HCT116 (cell line): ENCODE measurements around the gene PLXNC1. TPM values are rescaled to one million over a fixed set of nuclear protein-coding genes. Genes with fewer than 3 reads are reported as not detected.

ENCODE experiments used
- ATAC-seq: fragments of 200-7000 bp; cut with Tn5 transposase; 2 replicates; pipeline ENCODE4 v1.9.1; 2020; ENCODE audit warnings: mild to moderate bottlenecking, moderate library complexity
- BruUV-seq: library from RNA; stranded (reverse); fragments of 400-500 nt; replicated peaks from 2 replicates; lab custom pipeline; 2021; lab: Mats Ljungman, UMichigan
- CTCF ChIA-PET: fragments of 300-600 bp; sonication (Branson Sonifier 250); formaldehyde crosslinking; loops from one replicate; lab custom pipeline; 2021; ENCODE audit warnings: antibody characterized with exemption; lab: Charles Lee
- POLR2A ChIA-PET: fragments of 300-600, 350-600 bp; sonication (Branson Sonifier 250); formaldehyde crosslinking; loops from one replicate; lab custom pipeline; 2021; ENCODE audit warnings: antibody characterized with exemption; lab: Charles Lee
- RAD21 ChIA-PET, 2 experiments: fragments of 300-600 bp; sonication (Branson Sonifier 250); formaldehyde crosslinking; loops; one replicate each; lab custom pipeline; 2023; ENCODE audit warnings: low total read pairs in 2 of 2; ENCODE audit not compliant: uncharacterized antibody in 2 of 2, unreplicated experiment in 2 of 2, low non-redundant PET in 1 of 2; lab: Charles Lee
- DNase-seq: peaks from one replicate; pipeline ENCODE4 v3.0.0-alpha.2; 2010; ENCODE audit warnings: low read depth, low spot score
- H2AFZ ChIP-seq: fragments of 200-600 bp; shearing (Covaris generic), sonication (generic); 2 replicates; pipeline ENCODE4 v1.6.1; 2017; ENCODE audit warnings: low read depth, mixed run types, mixed read lengths, antibody characterized with exemption, low read length; ENCODE audit not compliant: poor library complexity, severe bottlenecking
- H3K27ac ChIP-seq: 2 replicates; pipeline ENCODE4 v1.5.1; 2012; ENCODE audit warnings: low read depth, low read length
- H3K27me3 ChIP-seq: fragments of 200-600 bp; sonication (generic); 2 replicates; pipeline ENCODE4 v1.6.1; 2016; ENCODE audit warnings: mixed run types, low read length, mixed read lengths; ENCODE audit not compliant: insufficient read depth
- H3K36me3 ChIP-seq, 2 experiments: fragments of 200-500 bp in 1 of 2; fragments of 200-600 bp in 1 of 2; sonication (Bioruptor generic) in 1 of 2; sonication (generic) in 1 of 2; 2 replicates each; pipeline versions ENCODE4 v1.5.1 to v1.6.1; 2014 to 2016; ENCODE audit warnings: low read length in 2 of 2, inconsistent platforms in 1 of 2, mixed read lengths in 1 of 2, mixed run types in 1 of 2; ENCODE audit not compliant: insufficient read depth in 2 of 2, control insufficient read depth in 1 of 2
- H3K4me1 ChIP-seq, 2 experiments: fragments of 200-600 bp in 1 of 2; sonication (generic) in 1 of 2; 2 replicates each; pipeline versions ENCODE4 v1.5.1 to v1.6.1; 2012 to 2017; ENCODE audit warnings: low read length in 2 of 2, inconsistent platforms in 1 of 2, mild to moderate bottlenecking in 1 of 2, mixed read lengths in 1 of 2, mixed run types in 1 of 2, moderate library complexity in 1 of 2; ENCODE audit not compliant: insufficient read depth in 2 of 2, control insufficient read depth in 1 of 2
- H3K4me2 ChIP-seq: fragments of 200-600 bp; sonication (generic); 2 replicates; pipeline ENCODE4 v1.6.1; 2017; ENCODE audit warnings: mixed run types, low read length, mixed read lengths
- H3K4me3 ChIP-seq, 2 experiments: fragments of 200-600 bp in 1 of 2; sonication (generic) in 1 of 2; replicated peaks in 1 of 2; 2 replicates each; pipeline ENCODE4 v1.5.1; 2011 to 2016; ENCODE audit warnings: low read length in 2 of 2, control low read depth in 1 of 2, low read depth in 1 of 2, mild to moderate bottlenecking in 1 of 2, mixed read lengths in 1 of 2, mixed run types in 1 of 2
- H3K79me2 ChIP-seq: fragments of 200-600 bp; sonication (generic); 2 replicates; pipeline ENCODE4 v1.6.1; 2017; ENCODE audit warnings: mild to moderate bottlenecking, mixed run types, low read length, moderate library complexity, mixed read lengths; ENCODE audit not compliant: insufficient read depth
- H3K9ac ChIP-seq: fragments of 200-600 bp; sonication (generic); 2 replicates; pipeline ENCODE4 v1.6.1; 2016; ENCODE audit warnings: low read length, mixed read lengths
- H3K9me2 ChIP-seq: fragments of 200-600 bp; sonication (generic), shearing (Covaris generic); 2 replicates; pipeline ENCODE4 v1.6.1; 2017; ENCODE audit warnings: mixed run types, mild to moderate bottlenecking, moderate library complexity; ENCODE audit not compliant: insufficient read depth
- H3K9me3 ChIP-seq, 2 experiments: fragments of 200-500 bp in 1 of 2; fragments of 200-600 bp in 1 of 2; sonication (Bioruptor generic) in 1 of 2; sonication (generic) in 1 of 2; 2 replicates each; pipeline ENCODE4 v1.6.1; 2014 to 2017; ENCODE audit warnings: low read length in 2 of 2, mixed read lengths in 2 of 2, inconsistent platforms in 1 of 2, low read depth in 1 of 2, mild to moderate bottlenecking in 1 of 2, mixed run types in 1 of 2, moderate library complexity in 1 of 2; ENCODE audit not compliant: control insufficient read depth in 1 of 2, insufficient read depth in 1 of 2
- H4K20me1 ChIP-seq: fragments of 200-600 bp; sonication (generic), shearing (Covaris generic); 2 replicates; pipeline ENCODE4 v1.6.1; 2017; ENCODE audit warnings: mixed run types, mild to moderate bottlenecking, moderate library complexity; ENCODE audit not compliant: insufficient read depth
- CBX3 ChIP-seq: IDR thresholded peaks from 2 replicates; pipeline ENCODE4 v1.6.1; 2012; ENCODE audit warnings: low read depth
- CEBPB ChIP-seq: IDR thresholded peaks from 2 replicates; pipeline ENCODE4 v1.6.1; 2012; ENCODE audit warnings: low read depth
- ELF1 ChIP-seq: IDR thresholded peaks from 2 replicates; pipeline ENCODE4 v1.6.1; 2012; ENCODE audit warnings: low read depth, borderline replicate concordance
- EZH2 ChIP-seq: fragments of 200-600 bp; sonication (generic); IDR thresholded peaks from 2 replicates; pipeline ENCODE4 v1.6.1; 2017; ENCODE audit warnings: antibody characterized with exemption, mixed run types
- EZH2phosphoT487 ChIP-seq: fragments of 200-600 bp; IDR thresholded peaks from 2 replicates; pipeline ENCODE4 v1.6.1; 2018; ENCODE audit warnings: antibody characterized with exemption, borderline replicate concordance
- FOSL1 ChIP-seq: IDR thresholded peaks from 2 replicates; pipeline ENCODE4 v1.6.1; 2012; ENCODE audit warnings: low read depth
- JUND ChIP-seq: IDR thresholded peaks from 2 replicates; pipeline ENCODE4 v1.6.1; 2012
- POLR2A ChIP-seq: IDR thresholded peaks from 2 replicates; pipeline ENCODE4 v1.7.0; 2011; ENCODE audit warnings: borderline replicate concordance; ENCODE audit not compliant: insufficient read depth, insufficient read length; ENCODE audit errors: extremely low read depth
- RAD21 ChIP-seq: IDR thresholded peaks from 2 replicates; pipeline ENCODE4 v1.6.1; 2012; ENCODE audit warnings: low read depth, mild to moderate bottlenecking
- SIN3A ChIP-seq: IDR thresholded peaks from 2 replicates; pipeline ENCODE4 v1.6.1; 2012; ENCODE audit warnings: low read depth
- SP1 ChIP-seq: IDR thresholded peaks from 2 replicates; pipeline ENCODE4 v1.6.1; 2012; ENCODE audit warnings: low read depth
- SRF ChIP-seq: IDR thresholded peaks from 2 replicates; pipeline ENCODE4 v1.6.1; 2012; ENCODE audit warnings: low read depth
- intact Hi-C: fragments of 100-400 bp; cut with micrococcal nuclease; formaldehyde crosslinking; loops from 2 replicates; pipeline ENCODE4 v1.10.0; 2022
- total RNA-seq: library from RNA; stranded (reverse); gene quantifications from one replicate; pipeline ENCODE4 v1.2.1, GENCODE V29; 2021; ENCODE audit not compliant: unreplicated experiment
- TF ChIP-seq, protein P1 (sequence below): IDR thresholded peaks from 2 replicates; pipeline ENCODE4 v1.6.1; 2012

Gene PLXNC1
- total RNA-seq, 1 experiment from 2014 or later, result 0.25 TPM

- BruUV-seq, result no TSS peak
- H3K27me3 ChIP-seq, result no peaks in the 10 kb centered on the region
- ChIA-PET CTCF (interaction anchor here (1.2 to 1.6 kb wide), 3 partner anchors 10 to 390 kb away, joined by 3 to 8 read pairs (median 4); no protein-coding TSS in a partner anchor), RAD21 (no interaction called here), POLR2A (no interaction called here)
- ATAC-seq (no peak), DNase-seq (no peak)
- H2AFZ ChIP-seq, result no peak overlapping the region
- no peaks in the 10 kb centered on the region for H3K36me3 ChIP-seq
- TF ChIP-seq POLR2A, result no peak
- TF ChIP-seq, protein P1, sequence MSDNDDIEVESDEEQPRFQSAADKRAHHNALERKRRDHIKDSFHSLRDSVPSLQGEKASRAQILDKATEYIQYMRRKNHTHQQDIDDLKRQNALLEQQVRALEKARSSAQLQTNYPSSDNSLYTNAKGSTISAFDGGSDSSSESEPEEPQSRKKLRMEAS, result no peak
- TF ChIP-seq JUND, result no peak
- TF ChIP-seq CBX3, result no peak
- no peak for TF ChIP-seq SRF
- no peak for TF ChIP-seq SIN3A
- TF ChIP-seq SP1, result no peak
- no peak for TF ChIP-seq FOSL1
- no peak for TF ChIP-seq RAD21
- no peak for TF ChIP-seq CEBPB
- no peak for TF ChIP-seq EZH2
- TF ChIP-seq ELF1, result no peak
- no peak for TF ChIP-seq EZH2phosphoT487
- no peak overlapping the region for H3K4me3 ChIP-seq
- no peaks in the 10 kb centered on the region for H4K20me1 ChIP-seq
- H3K9me3 ChIP-seq, result no peaks in the 10 kb centered on the region
- no peak overlapping the region for H3K4me2 ChIP-seq
- H3K79me2 ChIP-seq, result no peaks in the 10 kb centered on the region
- intact Hi-C loops, result no loop called here
- no peaks in the 10 kb centered on the region for H3K4me1 ChIP-seq
- H3K9ac ChIP-seq, result no peak overlapping the region
- no peak overlapping the region for H3K27ac ChIP-seq
- H3K9me2 ChIP-seq, result no peaks in the 10 kb centered on the region
These were observed 3.6 kb upstream of the PLXNC1 start for GRCh38 chr12:94144781-94145180.
